Stomach (tissue), 9 donors: ENCODE results near the gene UBA7. TPM values are rescaled to one million over a fixed set of nuclear protein-coding genes. Genes with fewer than 3 reads are reported as not detected.

ENCODE experiments used
- DNase-seq, 2 donors: peaks; one replicate each; pipeline versions ENCODE4 v3.0.0 to v3.0.0-alpha.2; 2013 to 2019
- H3K27ac ChIP-seq, 5 donors: fragments of 200-600 bp in 4 of 5; sonication (generic) in 4 of 5; one replicate each; pipeline ENCODE4 v1.5.1; 2013 to 2019; ENCODE audit warnings: mild to moderate bottlenecking in 1 of 5, moderate library complexity in 1 of 5
- H3K27me3 ChIP-seq, 3 donors: fragments of 200-600 bp; sonication (generic); one replicate each; pipeline ENCODE4 v1.5.1; 2017 to 2019; ENCODE audit warnings: mixed run types in 1 of 3
- H3K36me3 ChIP-seq, 4 donors: fragments of 200-600 bp; sonication (generic); 1 replicate in 3 of 4; 2 replicates in 1 of 4; pipeline ENCODE4 v1.5.1; 2016 to 2019
- H3K4me1 ChIP-seq, 4 donors: fragments of 200-600 bp; sonication (generic); one replicate each; pipeline ENCODE4 v1.5.1; 2016 to 2019
- H3K4me3 ChIP-seq, 4 donors: fragments of 200-600 bp; sonication (generic) in 3 of 4; one replicate each; pipeline ENCODE4 v1.5.1; 2016 to 2019; ENCODE audit warnings: mild to moderate bottlenecking in 1 of 4
- H3K9me3 ChIP-seq, 4 donors: fragments of 200-600 bp; sonication (generic); one replicate each; pipeline ENCODE4 v1.5.1; 2016 to 2019
- POLR2A ChIP-seq, 4 donors: fragments of 450-650 bp; IDR thresholded peaks; one replicate each; pipeline ENCODE4 v1.6.1; 2016; ENCODE audit warnings: antibody characterized with exemption in 4 of 4, control low read depth in 2 of 4, mild to moderate bottlenecking in 1 of 4, moderate library complexity in 1 of 4
- WGBS, 5 donors: extraction: QIAGEN DNeasy Blood & Tissue Kit in 3 of 5; methylation state at CpG; one replicate each; pipeline versions ENCODE4 v1.1.5 to v1.1.7; 2013 to 2018; 5-methylcytosine and 5-hydroxymethylcytosine counted together
- intact Hi-C: fragments of 100-400 bp; cut with DNase I; formaldehyde crosslinking; loops from one replicate; pipeline ENCODE4 v1.15.1; 2023; ENCODE audit warnings: low total_unique reads
- polyA plus RNA-seq, 3 donors: library from polyadenylated mRNA; stranded (reverse); fragments of 200-250 nt; gene quantifications; one replicate each; pipeline ENCODE4 v1.2.3, GENCODE V29; 2013
- small RNA-seq, 4 donors: library from RNA; depleted of rRNA; stranded (forward); fragments of <200 nt; gene quantifications; one replicate each; pipeline ENCODE3, GENCODE V24; 2016
- total RNA-seq, 5 donors: library from RNA; depleted of rRNA; stranded (reverse); fragments of >200 nt; gene quantifications; one replicate each; pipeline versions ENCODE4 v1.1.0 to v1.2.3, GENCODE V29; 2014 to 2016
- TF ChIP-seq, protein P1 (sequence below), 7 experiments: fragments of 450-650 bp in 4 of 7; fragments of 200-600 bp in 3 of 7; sonication (generic) in 3 of 7; IDR thresholded peaks; one replicate each; pipeline ENCODE4 v1.5.1; 2016 to 2019; ENCODE audit warnings: antibody characterized with exemption in 7 of 7, control low read depth in 2 of 7, mild to moderate bottlenecking in 1 of 7
- donor health status: healthy with polysubstance abuse.
- donor health status: Bipolar disorder and iron deficiency.
- donor health status: healthy.

UBA7 gene
- total and polyA plus RNA-seq, 8 donors, result 27.2 to 250 (median 59.9) TPM

DNA sequence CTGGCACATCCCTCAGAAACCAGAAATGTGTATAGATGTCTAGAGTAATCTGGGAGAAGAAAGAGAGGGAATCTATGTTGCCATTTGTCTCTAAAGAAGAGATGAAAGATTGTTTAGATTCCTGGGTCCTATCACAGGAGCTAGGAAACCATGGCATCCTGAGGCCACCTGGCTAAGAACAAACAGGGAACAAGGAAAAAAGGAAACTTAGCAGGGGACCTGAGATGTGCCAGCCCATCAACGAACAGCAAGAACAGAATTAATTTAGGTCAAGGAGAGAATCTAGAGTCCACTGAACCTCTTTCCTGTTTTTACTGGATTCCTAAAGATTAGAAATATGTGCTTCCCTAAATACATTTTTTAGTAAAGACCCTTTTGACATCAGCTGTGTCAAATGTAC is 57.7 kb downstream of the UBA7 start:
- no peak overlapping the region for H3K27ac ChIP-seq
- WGBS, 5 donors, result 57 to 70% (median 63%) methylated on average over 1 of the region's 1 CpG
- peaks cover 7 to 60% (median 35%) of the 10 kb centered on the region in 4 donors for H3K4me1 ChIP-seq
- H3K27me3 ChIP-seq, result no peaks in the 10 kb centered on the region
- DNase-seq, result no peak
- H3K9me3 ChIP-seq, result no peaks in the 10 kb centered on the region
- intact Hi-C loops, result no loop called here
- TF ChIP-seq, protein P1, sequence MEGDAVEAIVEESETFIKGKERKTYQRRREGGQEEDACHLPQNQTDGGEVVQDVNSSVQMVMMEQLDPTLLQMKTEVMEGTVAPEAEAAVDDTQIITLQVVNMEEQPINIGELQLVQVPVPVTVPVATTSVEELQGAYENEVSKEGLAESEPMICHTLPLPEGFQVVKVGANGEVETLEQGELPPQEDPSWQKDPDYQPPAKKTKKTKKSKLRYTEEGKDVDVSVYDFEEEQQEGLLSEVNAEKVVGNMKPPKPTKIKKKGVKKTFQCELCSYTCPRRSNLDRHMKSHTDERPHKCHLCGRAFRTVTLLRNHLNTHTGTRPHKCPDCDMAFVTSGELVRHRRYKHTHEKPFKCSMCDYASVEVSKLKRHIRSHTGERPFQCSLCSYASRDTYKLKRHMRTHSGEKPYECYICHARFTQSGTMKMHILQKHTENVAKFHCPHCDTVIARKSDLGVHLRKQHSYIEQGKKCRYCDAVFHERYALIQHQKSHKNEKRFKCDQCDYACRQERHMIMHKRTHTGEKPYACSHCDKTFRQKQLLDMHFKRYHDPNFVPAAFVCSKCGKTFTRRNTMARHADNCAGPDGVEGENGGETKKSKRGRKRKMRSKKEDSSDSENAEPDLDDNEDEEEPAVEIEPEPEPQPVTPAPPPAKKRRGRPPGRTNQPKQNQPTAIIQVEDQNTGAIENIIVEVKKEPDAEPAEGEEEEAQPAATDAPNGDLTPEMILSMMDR (IDR thresholded peaks at IDR 0.05), result no peak
- no peak for TF ChIP-seq POLR2A (IDR thresholded peaks at IDR 0.05)
- no peaks in the 10 kb centered on the region for H3K36me3 ChIP-seq
- H3K4me3 ChIP-seq, result no peak overlapping the region

Small RNAs within 50 kb of the gene (small RNA-seq; reads per million reads assigned to genes)
- 0 reads per million in 4 donors for gene COX6CP14
- 0 reads per million in 4 donors for gene RN7SL217P

Other genes starting within 250 kb of the UBA7 start
- 100 to 1,000 TPM in 1 of 5 donors, 10 to 100 TPM in 4; 23.9 to 104 (median 49.4) TPM for gene APEH, start 139.6 kb downstream of the UBA7 start, total RNA-seq
- gene APEH, start 139.6 kb downstream of the UBA7 start, polyA plus RNA-seq, result 10 to 100 TPM; 40.3 to 69.7 (median 46.0) TPM
- gene MST1, start 124.5 kb downstream of the UBA7 start, total RNA-seq, result 100 to 1,000 TPM in 2 of 5 donors, 10 to 100 TPM in 2, 1 to 10 TPM in 1; 6.7 to 172 (median 14.9) TPM
- gene MST1, start 124.5 kb downstream of the UBA7 start, polyA plus RNA-seq, result 10 to 100 TPM; 18.9 to 36.9 (median 20.5) TPM
- 10 to 100 TPM; 19.6 to 75.4 (median 33.3) TPM for gene RNF123, start 124.4 kb downstream of the UBA7 start, total RNA-seq
- gene RNF123, start 124.4 kb downstream of the UBA7 start, polyA plus RNA-seq, result 10 to 100 TPM; 18.1 to 22.8 (median 22.0) TPM
- 1 to 10 TPM in 1 of 5 donors, not detected in 4; 1.3 TPM for gene AMIGO3, start 94.3 kb downstream of the UBA7 start, total RNA-seq
- gene AMIGO3, start 94.3 kb downstream of the UBA7 start, polyA plus RNA-seq, result under 1 TPM; 0.19 to 0.83 (median 0.76) TPM
- gene GMPPB, start 90.0 kb downstream of the UBA7 start, total RNA-seq, result 10 to 100 TPM; 26.3 to 81.7 (median 39.3) TPM
- gene GMPPB, start 90.0 kb downstream of the UBA7 start, polyA plus RNA-seq, result 10 to 100 TPM; 14.4 to 33.6 (median 27.3) TPM
- gene IP6K1, start 27.4 kb downstream of the UBA7 start, total RNA-seq, result 10 to 100 TPM; 16.8 to 68.3 (median 36.4) TPM
- gene IP6K1, start 27.4 kb downstream of the UBA7 start, polyA plus RNA-seq, result 10 to 100 TPM in 2 of 3 donors, 1 to 10 TPM in 1; 7.7 to 16.1 (median 11.5) TPM
- under 1 TPM in 2 of 5 donors, not detected in 3; under 0.01 to 0.73 TPM for gene CDHR4, start 14.1 kb downstream of the UBA7 start, total RNA-seq
- gene CDHR4, start 14.1 kb downstream of the UBA7 start, polyA plus RNA-seq, result under 1 TPM in 1 of 3 donors, not detected in 2; 0.18 TPM
- gene INKA1, start 10.7 kb downstream of the UBA7 start, total RNA-seq, result 1 to 10 TPM in 3 of 5 donors, not detected in 2; 1.8 to 3.3 (median 2.3) TPM
- gene INKA1, start 10.7 kb downstream of the UBA7 start, polyA plus RNA-seq, result 10 to 100 TPM in 1 of 3 donors, 1 to 10 TPM in 2; 4.4 to 15.0 (median 5.5) TPM
- 1 to 10 TPM in 3 of 5 donors, not detected in 2; 2.3 to 7.0 (median 2.8) TPM for gene TRAIP, start 42.6 kb upstream of the UBA7 start, total RNA-seq
- 1 to 10 TPM; 1.5 to 4.3 (median 2.0) TPM for gene TRAIP, start 42.6 kb upstream of the UBA7 start, polyA plus RNA-seq
- 1 to 10 TPM in 1 of 5 donors, not detected in 4; 1.5 TPM for gene CAMKV, start 56.0 kb upstream of the UBA7 start, total RNA-seq
- gene CAMKV, start 56.0 kb upstream of the UBA7 start, polyA plus RNA-seq, result under 1 TPM in 1 of 3 donors, not detected in 2; 0.03 TPM
- gene MST1R, start 89.9 kb upstream of the UBA7 start, total RNA-seq, result 100 to 1,000 TPM in 3 of 5 donors, 10 to 100 TPM in 2; 22.4 to 386 (median 181) TPM
- 10 to 100 TPM; 15.9 to 59.0 (median 31.8) TPM for gene MST1R, start 89.9 kb upstream of the UBA7 start, polyA plus RNA-seq
- gene MON1A, start 115.9 kb upstream of the UBA7 start, total RNA-seq, result 10 to 100 TPM in 4 of 5 donors, 1 to 10 TPM in 1; 3.9 to 33.8 (median 11.6) TPM
- gene MON1A, start 115.9 kb upstream of the UBA7 start, polyA plus RNA-seq, result 1 to 10 TPM; 6.1 to 8.2 (median 7.7) TPM
- 100 to 1,000 TPM; 133 to 239 (median 139) TPM for gene RBM6, start 126.2 kb upstream of the UBA7 start, total RNA-seq
- 100 to 1,000 TPM in 1 of 3 donors, 10 to 100 TPM in 2; 87.0 to 107 (median 98.3) TPM for gene RBM6, start 126.2 kb upstream of the UBA7 start, polyA plus RNA-seq